ENCODE measurements around the gene HDGFL2.
"Not testable (repeated sequence)": the region's sequence is repeated elsewhere in the genome, so short reads cannot be mapped to it uniquely, and the experiment has no call there.

HDGFL2 gene

GRCh38 chr19:4525563-4526002 lies 53.5 kb downstream of the HDGFL2 start:
- Histone ChIP-seq H3K27ac (ENCODE audit: low read length) (no peak overlapping the region), H3K4me3 (ENCODE audit: low read length) (no peak overlapping the region), H3K4me1 (ENCODE audit: insufficient read depth, low read length) (no peaks in the 10 kb centered on the region), H3K36me3 (ENCODE audit: insufficient read depth, low read depth, low read length) (no peaks in the 10 kb centered on the region), H3K27me3 (ENCODE audit: insufficient read depth, low read length) (peaks cover 15% of the 10 kb centered on the region; the same call in 1 of the 2 replicates), H3K9ac (ENCODE audit: low read depth, low read length) (no peak overlapping the region), H3K9me3 (ENCODE audit: insufficient read depth, low read depth, low read length) (no peaks in the 10 kb centered on the region)

- H3K27me3 ChIP-seq (ENCODE audit: insufficient read depth, low read length); H3K4me3 ChIP-seq (ENCODE audit: low read length); H3K9ac ChIP-seq (ENCODE audit: low read depth, low read length); H3K27ac ChIP-seq (ENCODE audit: low read length); H3K4me1 ChIP-seq (ENCODE audit: insufficient read depth, low read length); H3K36me3 ChIP-seq (ENCODE audit: insufficient read depth, low read depth, low read length); H3K9me3 ChIP-seq (ENCODE audit: insufficient read depth, low read depth, low read length): not testable (repeated sequence)
Observed at GRCh38 chr19:4527377-4527776, 55.3 kb downstream of the HDGFL2 start.

DNA sequence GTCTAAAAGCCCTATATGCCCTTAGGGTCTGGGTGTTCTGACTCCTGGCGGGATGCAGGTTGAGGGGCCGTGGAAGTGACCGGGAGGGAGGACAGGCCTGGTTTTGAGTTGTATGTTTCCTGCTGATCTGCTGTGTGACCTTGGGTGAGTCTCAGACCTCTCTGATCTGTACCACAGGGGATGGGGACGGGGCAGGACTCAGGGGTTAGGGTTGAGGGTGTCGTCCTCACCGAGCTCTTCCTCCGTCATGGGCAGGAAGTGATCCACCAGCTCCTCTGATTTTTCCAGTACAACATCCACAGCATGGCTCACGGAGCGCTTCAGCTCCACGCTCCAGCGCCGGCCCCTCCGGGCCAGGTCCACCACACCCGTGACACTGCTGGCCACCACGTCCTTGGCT lies 56.7 kb downstream of the HDGFL2 start:
- Histone ChIP-seq H3K4me1 (ENCODE audit: insufficient read depth, low read length) (no peaks in the 10 kb centered on the region), H3K36me3 (ENCODE audit: insufficient read depth, low read depth, low read length) (no peaks in the 10 kb centered on the region), H3K27ac (ENCODE audit: low read length) (no peak overlapping the region), H3K9ac (ENCODE audit: low read depth, low read length) (no peak overlapping the region), H3K9me3 (ENCODE audit: insufficient read depth, low read depth, low read length) (no peaks in the 10 kb centered on the region), H3K27me3 (ENCODE audit: insufficient read depth, low read length) (peaks cover 8% of the 10 kb centered on the region; the same call in 1 of the 2 replicates), H3K4me3 (ENCODE audit: low read length) (no peak overlapping the region)

DNA sequence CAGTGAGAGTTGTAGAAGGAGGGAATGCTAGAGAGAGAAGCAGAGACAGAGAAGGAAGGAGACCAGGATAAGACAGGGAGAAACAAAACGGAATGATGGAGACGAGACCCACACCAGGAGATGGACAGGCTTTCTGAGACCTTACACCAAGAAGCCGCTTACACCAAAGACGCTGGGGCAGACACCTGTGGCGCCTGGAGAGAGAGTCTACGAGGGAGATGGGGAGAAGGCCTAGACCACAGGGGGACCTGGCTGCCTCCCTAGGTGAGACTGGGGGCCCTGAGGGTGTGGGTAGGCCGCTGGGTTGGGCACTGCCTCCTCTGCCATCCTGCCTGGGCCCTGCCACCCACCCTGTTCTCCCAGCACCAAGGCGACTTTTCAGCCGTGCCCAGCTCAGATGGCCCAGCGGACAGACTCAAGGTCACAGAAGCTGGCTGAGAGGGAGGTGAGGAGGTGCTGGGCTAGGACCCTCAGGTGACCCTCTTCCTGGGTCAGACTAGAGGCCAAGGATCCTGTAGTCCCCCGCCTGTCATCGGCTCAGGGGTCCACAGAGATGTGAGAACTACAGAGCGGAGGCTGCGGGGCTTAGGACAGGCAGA lies 57.9 kb downstream of the HDGFL2 start:
- Histone ChIP-seq H3K36me3 (ENCODE audit: insufficient read depth, low read depth, low read length) (no peaks in the 10 kb centered on the region), H3K4me3 (ENCODE audit: low read length) (no peak overlapping the region), H3K4me1 (ENCODE audit: insufficient read depth, low read length) (no peaks in the 10 kb centered on the region), H3K9me3 (ENCODE audit: insufficient read depth, low read depth, low read length) (no peaks in the 10 kb centered on the region), H3K9ac (ENCODE audit: low read depth, low read length) (no peak overlapping the region), H3K27me3 (ENCODE audit: insufficient read depth, low read length) (peaks cover 19% of the 10 kb centered on the region), H3K27ac (ENCODE audit: low read length) (no peak overlapping the region)

DNA sequence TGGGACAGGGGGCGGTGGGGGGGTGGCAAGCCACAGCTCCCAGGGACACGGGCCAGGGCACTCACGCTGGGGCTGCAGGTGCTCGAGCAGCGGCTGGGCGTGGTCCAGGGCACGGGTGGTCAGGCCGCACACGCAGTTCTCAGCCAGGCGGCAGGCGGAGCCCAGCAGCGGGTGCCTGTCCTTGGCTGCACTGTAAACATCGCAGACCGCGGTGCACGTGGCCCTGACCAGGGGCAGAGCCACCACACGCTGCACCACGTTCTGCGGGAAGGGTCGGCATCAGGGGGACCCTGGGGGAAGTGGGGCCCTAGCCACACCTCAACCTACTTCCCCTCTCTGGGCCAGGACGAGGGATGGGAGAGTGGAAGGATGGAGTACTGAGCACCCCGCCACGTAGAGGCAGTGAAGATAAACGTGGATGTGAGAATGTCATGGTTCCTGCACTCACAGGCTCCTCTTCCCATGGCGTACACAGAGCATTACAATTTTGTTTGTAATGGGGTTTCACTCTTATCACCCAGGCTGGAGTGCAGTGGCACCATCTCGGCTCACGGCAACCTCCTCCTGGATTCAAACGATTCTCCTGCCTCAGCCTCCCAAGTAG lies 59.6 kb downstream of the HDGFL2 start:
- H3K4me3 ChIP-seq (ENCODE audit: low read length) = no peak overlapping the region
- no peaks in the 10 kb centered on the region for H3K36me3 ChIP-seq (ENCODE audit: insufficient read depth, low read depth, low read length)
- H3K27ac ChIP-seq (ENCODE audit: low read length) = no peak overlapping the region
- H3K4me1 ChIP-seq (ENCODE audit: insufficient read depth, low read length) = no peaks in the 10 kb centered on the region; the same call in 1 of the 2 replicates
- no peak overlapping the region for H3K9ac ChIP-seq (ENCODE audit: low read depth, low read length)
- H3K9me3 ChIP-seq (ENCODE audit: insufficient read depth, low read depth, low read length) = no peaks in the 10 kb centered on the region
- peaks cover 19% of the 10 kb centered on the region for H3K27me3 ChIP-seq (ENCODE audit: insufficient read depth, low read length)

DNA sequence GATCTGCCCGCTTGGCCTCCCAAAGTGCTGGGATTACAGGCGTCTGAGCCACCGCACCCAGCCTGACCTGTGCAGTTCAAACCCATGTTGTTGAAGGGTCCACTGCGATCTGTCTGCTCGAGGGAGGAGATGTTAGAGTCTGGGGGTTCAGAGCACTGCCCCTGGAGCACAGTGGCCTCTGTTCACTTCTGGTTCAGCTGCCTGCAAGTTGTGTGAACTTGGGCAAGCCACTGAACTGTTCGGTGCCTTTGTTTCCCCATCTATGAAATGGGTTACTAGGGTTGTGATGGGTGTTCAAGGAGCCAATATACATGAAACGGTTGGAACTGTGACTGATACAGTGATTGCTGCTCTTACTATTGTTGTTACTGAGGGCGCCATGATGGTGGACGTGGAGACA lies 61.2 kb downstream of the HDGFL2 start:
- no peak overlapping the region for H3K9ac ChIP-seq (ENCODE audit: low read depth, low read length)
- no peak overlapping the region for H3K4me3 ChIP-seq (ENCODE audit: low read length)
- H3K4me1 ChIP-seq (ENCODE audit: insufficient read depth, low read length) = no peaks in the 10 kb centered on the region; the same call in 1 of the 2 replicates
- no peaks in the 10 kb centered on the region for H3K36me3 ChIP-seq (ENCODE audit: insufficient read depth, low read depth, low read length)
- H3K27me3 ChIP-seq (ENCODE audit: insufficient read depth, low read length) = peaks cover 19% of the 10 kb centered on the region
- H3K9me3 ChIP-seq (ENCODE audit: insufficient read depth, low read depth, low read length) = no peaks in the 10 kb centered on the region
- no peak overlapping the region for H3K27ac ChIP-seq (ENCODE audit: low read length)

DNA sequence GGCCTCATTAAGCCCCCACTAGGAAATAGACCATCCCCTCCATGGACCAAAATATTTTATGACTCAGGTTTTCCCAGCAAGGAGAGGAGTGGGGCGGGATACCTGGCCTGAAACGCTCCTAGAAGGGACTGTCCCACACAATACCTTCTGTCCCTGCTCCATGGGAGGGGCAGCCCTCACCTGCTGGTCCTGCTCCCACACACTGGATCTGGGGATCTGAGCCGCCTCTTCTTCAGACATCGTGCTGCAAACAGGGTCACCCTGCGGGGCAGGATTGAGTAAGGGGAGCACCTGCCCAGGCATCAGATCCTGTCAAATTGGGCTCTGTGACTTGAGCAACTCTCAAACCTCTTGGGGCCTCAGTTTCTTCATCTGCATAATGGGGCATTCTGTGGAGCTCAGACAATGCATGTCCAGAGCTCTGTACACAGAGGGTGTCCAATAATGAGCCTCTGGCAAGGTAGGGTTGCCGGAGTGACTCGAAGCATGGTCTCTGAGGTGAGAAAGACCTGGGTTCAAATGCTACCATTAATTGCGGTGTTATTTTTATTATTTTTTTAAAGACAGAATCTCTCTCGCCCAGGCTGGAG lies 61.8 kb downstream of the HDGFL2 start:
- Histone ChIP-seq H3K9me3 (ENCODE audit: insufficient read depth, low read depth, low read length) (no peaks in the 10 kb centered on the region), H3K4me3 (ENCODE audit: low read length) (no peak overlapping the region), H3K36me3 (ENCODE audit: insufficient read depth, low read depth, low read length) (no peaks in the 10 kb centered on the region), H3K27me3 (ENCODE audit: insufficient read depth, low read length) (peaks cover 19% of the 10 kb centered on the region), H3K9ac (ENCODE audit: low read depth, low read length) (no peak overlapping the region), H3K4me1 (ENCODE audit: insufficient read depth, low read length) (no peaks in the 10 kb centered on the region; the same call in 1 of the 2 replicates), H3K27ac (ENCODE audit: low read length) (no peak overlapping the region)

- Histone ChIP-seq H3K27ac (ENCODE audit: low read length) (no peak within 1 kb of the TSS), H3K27me3 (ENCODE audit: insufficient read depth, low read length) (peaks cover 19% of the 10 kb centered on the region), H3K4me1 (ENCODE audit: insufficient read depth, low read length) (no peaks in the 10 kb centered on the region; the same call in 1 of the 2 replicates), H3K4me3 (ENCODE audit: low read length) (peak within 1 kb of the TSS; percentile 52; the same call in 1 of the 2 replicates), H3K9me3 (ENCODE audit: insufficient read depth, low read depth, low read length) (no peaks in the 10 kb centered on the region), H3K9ac (ENCODE audit: low read depth, low read length) (no peak within 1 kb of the TSS), H3K36me3 (ENCODE audit: insufficient read depth, low read depth, low read length) (no peaks in the 10 kb centered on the region)
Observed at GRCh38 chr19:4534836-4535658, 63.0 kb downstream of the HDGFL2 start, which contains the start of gene PLIN5. TSS of gene PLIN5 (minus strand) at chr19:4535224. CDS start at chr19:4534074, 1,150 bp downstream.

DNA sequence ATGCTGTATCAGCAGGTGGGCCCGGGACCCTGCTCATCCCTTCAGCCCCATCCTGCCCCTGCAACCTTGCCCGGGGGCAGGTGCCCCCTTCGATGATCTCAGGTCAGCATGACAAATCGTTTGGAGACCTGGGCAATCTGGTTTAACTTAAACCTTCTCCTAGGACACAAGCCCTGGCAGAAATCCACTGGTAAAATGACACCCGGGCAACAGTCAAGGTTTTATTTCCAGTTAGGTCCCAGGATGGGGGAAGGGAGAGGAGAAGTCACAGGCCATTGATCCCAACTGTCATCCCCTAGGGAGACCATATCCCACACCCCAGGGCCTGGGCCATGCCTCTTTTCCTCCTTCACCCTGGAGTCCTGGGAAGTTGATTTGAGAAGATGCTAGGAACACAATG lies 64.7 kb downstream of the HDGFL2 start:
- Histone ChIP-seq H3K9ac (ENCODE audit: low read depth, low read length) (no peak overlapping the region), H3K27me3 (ENCODE audit: insufficient read depth, low read length) (peaks cover 19% of the 10 kb centered on the region), H3K4me3 (ENCODE audit: low read length) (no peak overlapping the region), H3K9me3 (ENCODE audit: insufficient read depth, low read depth, low read length) (no peaks in the 10 kb centered on the region), H3K27ac (ENCODE audit: low read length) (no peak overlapping the region), H3K36me3 (ENCODE audit: insufficient read depth, low read depth, low read length) (no peaks in the 10 kb centered on the region), H3K4me1 (ENCODE audit: insufficient read depth, low read length) (no peaks in the 10 kb centered on the region; the same call in 1 of the 2 replicates)

- Histone ChIP-seq H3K27ac (ENCODE audit: low read length) (no peak overlapping the region), H3K9me3 (ENCODE audit: insufficient read depth, low read depth, low read length) (no peaks in the 10 kb centered on the region), H3K27me3 (ENCODE audit: insufficient read depth, low read length) (peaks cover 19% of the 10 kb centered on the region), H3K4me1 (ENCODE audit: insufficient read depth, low read length) (no peaks in the 10 kb centered on the region; the same call in 1 of the 2 replicates), H3K36me3 (ENCODE audit: insufficient read depth, low read depth, low read length) (no peaks in the 10 kb centered on the region), H3K4me3 (ENCODE audit: low read length) (no peak overlapping the region), H3K9ac (ENCODE audit: low read depth, low read length) (no peak overlapping the region)
Observed at GRCh38 chr19:4537953-4538600, 66.0 kb downstream of the HDGFL2 start.

GRCh38 chr19:4538601-4538954 lies 66.5 kb downstream of the HDGFL2 start:
- Histone ChIP-seq H3K27me3 (ENCODE audit: insufficient read depth, low read length) (peaks cover 14% of the 10 kb centered on the region), H3K4me3 (ENCODE audit: low read length) (no peak overlapping the region), H3K4me1 (ENCODE audit: insufficient read depth, low read length) (no peaks in the 10 kb centered on the region; the same call in 1 of the 2 replicates), H3K27ac (ENCODE audit: low read length) (no peak overlapping the region), H3K36me3 (ENCODE audit: insufficient read depth, low read depth, low read length) (no peaks in the 10 kb centered on the region), H3K9ac (ENCODE audit: low read depth, low read length) (no peak overlapping the region), H3K9me3 (ENCODE audit: insufficient read depth, low read depth, low read length) (no peaks in the 10 kb centered on the region)

Measured in iPS-20b (cell line).